Uterus (tissue), 4 donors: ENCODE data around the gene MAVS. TPM values are rescaled to one million over a fixed set of nuclear protein-coding genes. Genes with fewer than 3 reads are reported as not detected.
"Not testable (repeated sequence)": the region's sequence is repeated elsewhere in the genome, so short reads cannot be mapped to it uniquely, and the experiment has no call there.

Experiments used
- DNase-seq, 2 donors: peaks; one replicate each; pipeline ENCODE4 v3.0.0-alpha.2; 2019 to 2020
- H3K27ac ChIP-seq, 2 donors: fragments of 200-600 bp; sonication (generic); 1 replicate in 1 of 2; 2 replicates in 1 of 2; pipeline ENCODE4 v1.5.1; 2016 to 2018
- H3K27me3 ChIP-seq, 2 donors: fragments of 200-600 bp; sonication (generic); one replicate each; pipeline ENCODE4 v1.5.1; 2018 to 2019; ENCODE audit warnings: control low read depth in 1 of 2
- H3K36me3 ChIP-seq, 2 donors: fragments of 200-600 bp; sonication (generic); one replicate each; pipeline ENCODE4 v1.5.1; 2019; ENCODE audit warnings: control low read depth in 1 of 2
- H3K4me1 ChIP-seq, 2 donors: fragments of 200-600 bp; sonication (generic); one replicate each; pipeline ENCODE4 v1.5.1; 2018 to 2019; ENCODE audit warnings: control low read depth in 1 of 2
- H3K4me3 ChIP-seq, 2 donors: fragments of 200-600 bp; sonication (generic); 1 replicate in 1 of 2; 2 replicates in 1 of 2; pipeline ENCODE4 v1.5.1; 2018 to 2019; ENCODE audit warnings: mild to moderate bottlenecking in 1 of 2
- H3K9me3 ChIP-seq, 2 donors: fragments of 200-600 bp; sonication (generic); one replicate each; pipeline ENCODE4 v1.5.1; 2019; ENCODE audit warnings: control low read depth in 1 of 2
- POLR2A ChIP-seq, 2 donors: fragments of 450-650 bp; IDR thresholded peaks; one replicate each; pipeline ENCODE4 v1.6.1; 2016; ENCODE audit warnings: antibody characterized with exemption in 2 of 2, mild to moderate bottlenecking in 1 of 2, moderate library complexity in 1 of 2
- intact Hi-C: fragments of 100-400 bp; cut with DNase I; formaldehyde crosslinking; loops from one replicate; pipeline ENCODE4 v1.15.1; 2023; ENCODE audit warnings: low total_unique reads
- total RNA-seq, 4 donors: library from RNA; depleted of rRNA in 3 of 4; stranded (reverse); fragments of >200 nt in 3 of 4; gene quantifications; one replicate each; pipeline versions ENCODE4 v1.1.0 to v1.2.4, GENCODE V29; 2014 to 2023
- TF ChIP-seq, protein P1 (sequence below), 4 experiments: fragments of 200-600 bp in 2 of 4; fragments of 450-650 bp in 2 of 4; sonication (generic) in 2 of 4; IDR thresholded peaks; one replicate each; pipeline ENCODE4 v1.5.1; 2016 to 2019; ENCODE audit warnings: antibody characterized with exemption in 4 of 4, mild to moderate bottlenecking in 2 of 4, moderate library complexity in 1 of 4
- donor health status: DM: yes; HTN: yes; CAD: no.

MAVS gene
- total RNA-seq, 4 donors from 2014 or later: 7.4 to 43.2 (median 13.7) TPM

DNA sequence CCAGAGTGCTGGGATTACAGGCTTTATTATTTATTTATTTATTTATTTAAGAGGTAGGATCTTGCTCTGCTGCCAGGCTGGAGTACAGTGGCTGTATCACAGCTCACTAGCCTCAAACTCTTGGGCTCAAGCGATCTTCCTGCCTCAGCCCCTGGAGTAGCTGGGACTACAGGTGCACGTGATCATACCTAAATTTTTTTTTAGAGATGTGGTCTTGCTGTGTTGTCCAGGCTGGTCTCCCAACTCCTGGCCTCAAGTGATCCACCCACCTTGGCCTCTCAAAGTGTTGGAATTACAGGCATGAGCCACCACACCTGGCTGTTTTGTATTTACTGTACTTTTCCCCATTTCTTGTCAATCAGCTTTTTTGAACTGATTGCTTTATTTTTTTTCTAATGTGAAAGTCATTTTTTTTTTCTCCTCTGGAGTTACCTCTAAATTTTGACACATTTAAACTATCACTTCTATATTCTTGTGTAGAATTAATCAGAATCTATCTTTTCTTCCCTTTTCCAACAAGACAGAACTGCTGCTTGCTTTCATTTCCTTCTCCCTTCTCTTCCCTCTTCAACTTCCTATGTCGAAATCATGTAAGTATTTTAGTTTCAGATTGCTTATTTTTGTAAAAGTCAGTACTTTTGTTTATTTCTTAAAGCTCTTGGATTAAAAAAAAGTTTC is 54.5 kb downstream of the MAVS start:
- no peak for TF ChIP-seq POLR2A (IDR thresholded peaks at IDR 0.05)
- TF ChIP-seq, protein P1, sequence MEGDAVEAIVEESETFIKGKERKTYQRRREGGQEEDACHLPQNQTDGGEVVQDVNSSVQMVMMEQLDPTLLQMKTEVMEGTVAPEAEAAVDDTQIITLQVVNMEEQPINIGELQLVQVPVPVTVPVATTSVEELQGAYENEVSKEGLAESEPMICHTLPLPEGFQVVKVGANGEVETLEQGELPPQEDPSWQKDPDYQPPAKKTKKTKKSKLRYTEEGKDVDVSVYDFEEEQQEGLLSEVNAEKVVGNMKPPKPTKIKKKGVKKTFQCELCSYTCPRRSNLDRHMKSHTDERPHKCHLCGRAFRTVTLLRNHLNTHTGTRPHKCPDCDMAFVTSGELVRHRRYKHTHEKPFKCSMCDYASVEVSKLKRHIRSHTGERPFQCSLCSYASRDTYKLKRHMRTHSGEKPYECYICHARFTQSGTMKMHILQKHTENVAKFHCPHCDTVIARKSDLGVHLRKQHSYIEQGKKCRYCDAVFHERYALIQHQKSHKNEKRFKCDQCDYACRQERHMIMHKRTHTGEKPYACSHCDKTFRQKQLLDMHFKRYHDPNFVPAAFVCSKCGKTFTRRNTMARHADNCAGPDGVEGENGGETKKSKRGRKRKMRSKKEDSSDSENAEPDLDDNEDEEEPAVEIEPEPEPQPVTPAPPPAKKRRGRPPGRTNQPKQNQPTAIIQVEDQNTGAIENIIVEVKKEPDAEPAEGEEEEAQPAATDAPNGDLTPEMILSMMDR (IDR thresholded peaks at IDR 0.05): no peak
- Histone ChIP-seq H3K27ac (peak overlapping the region in 1 of 2 donors; percentile 38), H3K4me3 (no peak overlapping the region), H3K36me3 (no peaks in the 10 kb centered on the region), H3K27me3 (no peaks in the 10 kb centered on the region), H3K9me3 (no peaks in the 10 kb centered on the region), H3K4me1 (peaks cover 4 to 11% of the 10 kb centered on the region in 2 donors)
- intact Hi-C loops: no loop called here
- DNase-seq: no peak

DNA sequence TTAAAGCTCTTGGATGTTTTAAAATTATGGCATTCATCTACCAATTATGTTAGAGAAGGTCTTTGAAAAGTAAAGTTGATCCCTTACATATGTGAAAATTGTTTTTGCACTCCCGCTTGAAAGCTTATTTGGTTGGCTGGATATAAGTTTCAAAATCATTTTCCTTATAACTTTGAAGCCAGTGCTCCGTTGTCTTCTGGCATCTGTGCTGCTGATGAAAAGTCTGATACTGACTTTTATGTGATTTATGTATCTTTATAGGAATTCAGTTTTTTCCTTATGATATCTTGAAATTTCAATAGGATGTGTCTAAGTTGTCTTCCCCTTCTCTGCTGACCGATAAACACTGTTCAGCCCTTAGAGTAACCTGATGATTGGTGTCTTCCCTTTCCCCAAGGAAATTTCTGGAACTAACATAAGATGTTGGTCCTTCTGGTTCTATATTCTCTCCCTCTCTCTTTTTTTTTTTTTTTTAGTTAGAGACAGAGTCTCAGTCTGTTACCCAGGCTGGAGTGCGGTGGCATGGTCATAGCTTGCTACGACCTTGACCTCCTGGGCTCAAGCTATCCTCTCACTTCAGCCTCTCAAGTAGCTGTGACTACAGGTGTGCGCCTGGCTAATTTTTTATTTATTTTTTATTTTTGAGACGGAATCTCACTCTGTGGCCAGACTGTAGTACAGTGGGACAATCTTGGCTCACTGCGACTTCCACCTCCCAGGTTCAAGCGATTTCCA is 55.2 kb downstream of the MAVS start:
- Histone ChIP-seq H3K4me3 (no peak overlapping the region), H3K9me3 (no peaks in the 10 kb centered on the region), H3K36me3 (no peaks in the 10 kb centered on the region), H3K27me3 (no peaks in the 10 kb centered on the region), H3K4me1 (peaks cover under 1 to 4% of the 10 kb centered on the region in 2 donors), H3K27ac (peak overlapping the region in 1 of 2 donors; percentile 38)
- DNase-seq: no peak
- intact Hi-C loops: no loop called here
- TF ChIP-seq POLR2A (IDR thresholded peaks at IDR 0.05): no peak
- TF ChIP-seq, protein P1 (IDR thresholded peaks at IDR 0.05): no peak

DNA sequence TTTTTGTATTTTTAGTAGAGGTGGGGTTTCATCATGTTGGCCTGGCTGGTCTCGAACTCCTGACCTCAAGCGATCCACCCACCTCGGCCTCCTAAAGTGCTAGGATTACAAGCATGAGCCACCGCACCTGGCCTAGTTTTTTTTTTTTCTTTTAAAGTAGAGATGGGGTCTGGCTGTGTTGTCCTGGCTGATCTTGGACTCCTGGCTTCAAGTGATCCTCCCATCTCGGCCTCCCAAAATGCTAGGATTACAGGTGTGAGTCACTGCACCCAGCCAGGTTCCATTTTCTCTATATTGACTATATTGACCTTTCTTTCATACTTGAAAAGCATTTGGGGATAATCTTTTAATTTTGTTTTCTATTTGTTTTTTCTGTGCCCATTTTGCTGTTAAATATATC is 55.8 kb downstream of the MAVS start:
- Histone ChIP-seq H3K9me3 (no peaks in the 10 kb centered on the region), H3K27ac (no peak overlapping the region), H3K4me3 (no peak overlapping the region), H3K27me3 (no peaks in the 10 kb centered on the region), H3K4me1 (no peaks in the 10 kb centered on the region), H3K36me3 (no peaks in the 10 kb centered on the region)
- intact Hi-C loops: no loop called here
- no peak for DNase-seq
- no peak for TF ChIP-seq POLR2A (IDR thresholded peaks at IDR 0.05)
- TF ChIP-seq, protein P1 (IDR thresholded peaks at IDR 0.05): no peak

DNA sequence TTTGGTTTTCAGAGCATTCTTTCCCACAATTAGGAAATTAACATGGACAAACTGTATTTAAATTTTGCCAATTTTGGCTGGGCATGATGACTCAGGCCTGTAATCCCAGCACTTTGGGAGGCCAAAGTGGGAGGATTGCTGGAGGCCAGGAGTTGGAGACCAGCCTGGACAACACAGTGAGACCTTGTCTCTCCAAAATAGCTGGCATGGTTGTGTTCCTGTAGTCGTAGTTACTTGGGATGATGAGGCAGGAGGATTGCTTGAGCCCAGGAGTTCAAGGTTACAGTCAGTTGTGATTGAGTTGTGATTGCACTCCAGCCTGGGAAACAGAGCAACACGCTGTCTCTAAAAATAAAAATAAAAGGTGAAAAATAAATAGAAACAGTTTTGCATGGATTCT is 57.6 kb downstream of the MAVS start:
- intact Hi-C loops: no loop called here
- no peak for DNase-seq
- Histone ChIP-seq H3K4me1 (no peaks in the 10 kb centered on the region), H3K4me3 (no peak overlapping the region), H3K36me3 (no peaks in the 10 kb centered on the region), H3K27me3 (no peaks in the 10 kb centered on the region), H3K27ac (no peak overlapping the region), H3K9me3 (no peaks in the 10 kb centered on the region)
- TF ChIP-seq POLR2A (IDR thresholded peaks at IDR 0.05): no peak
- TF ChIP-seq, protein P1 (IDR thresholded peaks at IDR 0.05): no peak

DNA sequence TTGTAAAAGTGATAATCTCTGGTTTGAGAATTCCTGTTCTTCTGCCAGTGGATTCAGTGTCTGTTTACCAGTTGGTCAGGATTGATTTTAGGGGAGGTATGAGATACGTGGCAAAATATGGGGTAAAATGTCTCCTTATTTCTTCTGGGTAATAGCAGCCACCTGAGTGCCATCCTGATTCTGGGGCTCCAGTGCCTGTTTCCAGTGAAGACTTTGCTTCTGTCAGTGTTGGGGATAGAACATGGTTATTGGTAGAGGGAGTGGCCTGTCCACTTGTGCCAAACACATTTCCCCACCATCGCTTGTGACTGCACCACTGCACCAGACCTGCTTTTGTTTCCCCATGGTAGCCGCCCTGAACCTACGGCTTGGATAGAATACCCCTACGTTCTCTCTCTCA is 58.2 kb downstream of the MAVS start:
- H3K9me3 ChIP-seq: no peaks in the 10 kb centered on the region
- H3K4me1 ChIP-seq: no peaks in the 10 kb centered on the region
- intact Hi-C loops: no loop called here
- no peak overlapping the region for H3K4me3 ChIP-seq
- H3K36me3 ChIP-seq: no peaks in the 10 kb centered on the region
- no peak overlapping the region for H3K27ac ChIP-seq
- no peak for DNase-seq
- no peaks in the 10 kb centered on the region for H3K27me3 ChIP-seq
- TF ChIP-seq, protein P1 (IDR thresholded peaks at IDR 0.05): no peak
- TF ChIP-seq POLR2A (IDR thresholded peaks at IDR 0.05): no peak

DNA sequence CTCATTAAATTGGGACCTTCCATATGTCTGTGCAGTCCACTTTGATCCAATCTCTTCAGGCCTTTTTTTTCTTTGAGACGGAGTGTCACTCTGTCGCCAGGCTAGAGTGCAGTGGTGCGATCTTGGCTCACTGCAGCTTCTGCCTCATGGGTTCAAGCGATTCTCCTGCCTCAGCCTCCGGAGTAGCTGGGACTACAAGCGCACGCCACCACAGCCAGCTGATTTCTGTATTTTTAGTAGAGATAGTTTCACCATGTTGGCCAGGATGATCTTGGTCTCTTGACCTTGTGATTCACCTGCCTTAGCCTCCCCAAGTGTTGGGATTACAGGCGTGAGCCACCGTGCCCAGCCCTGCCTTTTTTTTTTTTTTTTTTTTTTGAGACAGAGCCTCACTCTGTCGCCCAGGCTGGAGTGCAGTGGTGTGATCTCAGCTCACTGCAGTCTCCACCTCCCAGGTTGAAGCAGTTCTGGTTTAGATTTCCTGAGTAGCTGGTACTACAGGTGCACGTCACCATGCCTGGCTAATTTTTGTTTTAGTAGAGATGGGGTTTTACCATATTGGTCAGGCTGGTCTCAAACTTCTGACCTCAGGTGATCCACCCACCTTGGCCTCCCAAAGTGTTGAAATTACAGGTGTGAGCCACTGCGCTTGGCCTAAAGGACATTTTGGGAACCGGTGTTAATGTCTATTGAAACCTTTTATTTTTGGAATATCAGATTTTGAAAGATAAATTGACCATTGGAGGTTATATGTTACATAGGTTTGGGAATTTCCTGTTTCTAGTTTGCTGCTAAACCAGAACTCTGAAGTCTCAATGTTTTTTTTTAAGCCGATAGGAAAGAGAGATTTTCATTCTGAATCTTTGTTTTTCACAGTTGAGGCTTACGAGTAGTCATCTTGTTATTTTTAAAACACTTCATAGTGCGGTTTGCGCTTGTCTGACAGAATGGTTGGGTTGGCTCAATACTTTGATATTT is 60.4 kb downstream of the MAVS start:
- DNase-seq, H3K9me3 ChIP-seq, H3K36me3 ChIP-seq, H3K27ac ChIP-seq, intact Hi-C loops, H3K4me1 ChIP-seq, H3K4me3 ChIP-seq, H3K27me3 ChIP-seq: not testable (repeated sequence)
